A204.1 (cell line): ENCODE results near the gene CD74.

ENCODE experiments used
- FAIRE-seq: peaks from 2 replicates; lab custom pipeline; 2012; peaks lifted over from hg19 to GRCh38; lab: Jason Lieb, UNC

CD74 gene

GRCh38 chr5:150358261-150359095 is 54.2 kb downstream of the CD74 start:
- FAIRE-seq, result no peak

- FAIRE-seq, result peak; percentile 94
Observed at GRCh38 chr5:150357326-150358260, 55.1 kb downstream of the CD74 start, which contains the start of gene TCOF1. TSS of gene TCOF1 (plus strand) at chr5:150357697. CDS start at chr5:150357747, 50 bp downstream.

GRCh38 chr5:150356575-150357294 is 56.0 kb downstream of the CD74 start:
- no peak for FAIRE-seq

GRCh38 chr5:150355791-150356190 is 56.9 kb downstream of the CD74 start:
- FAIRE-seq, result no peak

GRCh38 chr5:150353032-150353675 is 59.6 kb downstream of the CD74 start:
- no peak for FAIRE-seq

GRCh38 chr5:150352244-150353031 is 60.3 kb downstream of the CD74 start:
- FAIRE-seq, result no peak
